Measurements from ENCODE around the gene SERINC4. TPM values are rescaled to one million over a fixed set of nuclear protein-coding genes. Genes with fewer than 3 reads are reported as not detected.

The SERINC4 gene
- total and polyA plus RNA-seq, 9 of the 15 experiments (the other 6 are each of a cell fraction or from before 2014, with no cell fraction given) = 0.14 to 0.86 (median 0.18) TPM; not detected in 2

DNA sequence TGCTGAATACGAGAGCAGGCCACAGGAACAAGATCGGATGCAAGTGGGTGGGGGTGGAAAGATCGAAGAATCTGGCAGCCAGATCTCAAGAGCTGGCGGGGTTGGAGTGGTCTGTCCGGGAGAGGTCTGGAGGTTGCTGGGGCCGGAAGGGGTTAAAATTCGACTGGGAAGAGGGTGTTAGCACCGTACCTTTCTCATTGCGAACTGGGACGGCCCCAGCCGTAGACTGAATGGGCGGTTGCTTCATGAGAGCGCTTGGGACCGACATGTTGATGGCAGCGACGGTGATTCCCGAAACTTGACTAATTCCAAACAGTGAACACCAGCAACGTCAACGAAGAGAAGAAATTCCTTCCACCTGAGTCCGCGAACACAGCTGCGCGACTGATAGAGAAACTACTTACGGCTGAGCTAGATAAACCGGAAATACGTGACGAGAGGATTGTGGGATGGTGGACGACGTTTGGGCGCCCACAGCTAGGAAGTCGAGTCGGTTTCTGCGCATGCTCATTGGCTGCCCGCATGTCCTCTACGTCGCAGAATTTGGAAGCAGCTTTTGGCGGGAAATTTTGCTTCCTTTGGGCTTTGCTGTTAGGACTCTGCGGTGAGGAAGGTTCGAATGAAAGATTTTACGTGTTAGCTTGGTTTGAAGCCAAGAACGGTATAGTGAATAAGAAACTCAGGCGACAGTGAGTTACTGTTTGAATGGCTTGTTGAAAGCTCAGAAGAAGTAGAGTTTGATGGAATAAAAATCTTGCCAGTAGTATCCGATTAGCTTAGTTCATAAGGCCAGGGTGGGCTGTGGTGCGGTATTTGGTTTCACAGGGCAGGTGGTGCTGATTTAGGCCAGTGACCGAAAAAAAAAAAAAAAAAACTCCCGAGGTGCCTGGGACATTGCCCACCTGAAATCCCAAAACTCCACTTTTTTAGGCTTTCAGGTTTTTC is 24.6 kb upstream of the SERINC4 start, which contains the start of gene MFAP1 (continued):
- TF ChIP-seq, protein P1, sequence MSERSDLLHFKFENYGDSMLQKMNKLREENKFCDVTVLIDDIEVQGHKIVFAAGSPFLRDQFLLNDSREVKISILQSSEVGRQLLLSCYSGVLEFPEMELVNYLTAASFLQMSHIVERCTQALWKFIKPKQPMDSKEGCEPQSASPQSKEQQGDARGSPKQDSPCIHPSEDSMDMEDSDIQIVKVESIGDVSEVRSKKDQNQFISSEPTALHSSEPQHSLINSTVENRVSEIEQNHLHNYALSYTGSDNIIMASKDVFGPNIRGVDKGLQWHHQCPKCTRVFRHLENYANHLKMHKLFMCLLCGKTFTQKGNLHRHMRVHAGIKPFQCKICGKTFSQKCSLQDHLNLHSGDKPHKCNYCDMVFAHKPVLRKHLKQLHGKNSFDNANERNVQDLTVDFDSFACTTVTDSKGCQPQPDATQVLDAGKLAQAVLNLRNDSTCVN (CRISPR knock-in tag; IDR thresholded peaks at IDR 0.05) = no peak
- TF ChIP-seq, protein P2, sequence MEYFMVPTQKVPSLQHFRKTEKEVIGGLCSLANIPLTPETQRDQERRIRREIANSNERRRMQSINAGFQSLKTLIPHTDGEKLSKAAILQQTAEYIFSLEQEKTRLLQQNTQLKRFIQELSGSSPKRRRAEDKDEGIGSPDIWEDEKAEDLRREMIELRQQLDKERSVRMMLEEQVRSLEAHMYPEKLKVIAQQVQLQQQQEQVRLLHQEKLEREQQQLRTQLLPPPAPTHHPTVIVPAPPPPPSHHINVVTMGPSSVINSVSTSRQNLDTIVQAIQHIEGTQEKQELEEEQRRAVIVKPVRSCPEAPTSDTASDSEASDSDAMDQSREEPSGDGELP (CRISPR knock-in tag; IDR thresholded peaks at IDR 0.05; ENCODE audit: borderline replicate concordance) = peak; percentile 97
- TF ChIP-seq MTA1 (IDR thresholded peaks at IDR 0.05; ENCODE audit: borderline replicate concordance) (peak; percentile 84; the same call in 1 of the 2 replicates), DPF2 (IDR thresholded peaks at IDR 0.05) (peak; percentile 67), CBX5 (IDR thresholded peaks at IDR 0.05; ENCODE audit: borderline replicate concordance, low read depth) (no peak), KLF13 (tag; IDR thresholded peaks at IDR 0.05; ENCODE audit: borderline replicate concordance, low read depth) (0 out of 2 replicates have a peak, but pooled peaks have one; percentile 40), SRSF3 (IDR thresholded peaks at IDR 0.05; ENCODE audit: insufficient read depth, low read length) (no peak), ESRRB (CRISPR knock-in tag; IDR thresholded peaks at IDR 0.05; ENCODE audit: borderline replicate concordance) (no peak), RBM17 (IDR thresholded peaks at IDR 0.05; ENCODE audit: borderline replicate concordance, low read depth, low read length) (no peak), JUN (IDR thresholded peaks at IDR 0.05; ENCODE audit: borderline replicate concordance, low read depth, low read length) (no peak), JUN (CRISPR knock-in tag; IDR thresholded peaks at IDR 0.05; ENCODE audit: borderline replicate concordance) (no peak), PTTG1 (tag; IDR thresholded peaks at IDR 0.05; ENCODE audit: low read depth) (no peak; the same call in 1 of the 2 replicates), TEAD4 (IDR thresholded peaks at IDR 0.05; ENCODE audit: low read length) (peak; percentile 77), TEAD4 (CRISPR knock-in tag; IDR thresholded peaks at IDR 0.05; ENCODE audit: borderline replicate concordance) (no peak), LEF1 (IDR thresholded peaks at IDR 0.05) (0 out of 2 replicates have a peak, but pooled peaks have one; percentile 48), NONO (IDR thresholded peaks at IDR 0.05; ENCODE audit: low read depth in 2 of 2, low read length in 1 of 2) (0 out of 4 replicates have a peak, but pooled peaks of 1 of the 2 experiments have one; percentile 40), ZFP1 (CRISPR knock-in tag; IDR thresholded peaks at IDR 0.05) (no peak), POLR2H (tag; IDR thresholded peaks at IDR 0.05; ENCODE audit: low read depth) (peak; percentile 94), ZNF507 (tag; conservative IDR thresholded peaks at IDR 0.05) (no peak), MAZ (CRISPR knock-in tag; conservative IDR thresholded peaks at IDR 0.05 in 1 of 2, IDR thresholded peaks at IDR 0.05 in 1 of 2) (peak in 1 of 2 experiments; percentile 45; a peak in 1 of 4 replicates), CBX2 (IDR thresholded peaks at IDR 0.05; ENCODE audit: insufficient read depth, low read length, poor library complexity, severe bottlenecking) (no peak), CCNT2 (IDR thresholded peaks at IDR 0.05; ENCODE audit: borderline replicate concordance, extremely low read depth, insufficient read length, low read depth, low read length) (no peak)
- TF ChIP-seq, protein P3, sequence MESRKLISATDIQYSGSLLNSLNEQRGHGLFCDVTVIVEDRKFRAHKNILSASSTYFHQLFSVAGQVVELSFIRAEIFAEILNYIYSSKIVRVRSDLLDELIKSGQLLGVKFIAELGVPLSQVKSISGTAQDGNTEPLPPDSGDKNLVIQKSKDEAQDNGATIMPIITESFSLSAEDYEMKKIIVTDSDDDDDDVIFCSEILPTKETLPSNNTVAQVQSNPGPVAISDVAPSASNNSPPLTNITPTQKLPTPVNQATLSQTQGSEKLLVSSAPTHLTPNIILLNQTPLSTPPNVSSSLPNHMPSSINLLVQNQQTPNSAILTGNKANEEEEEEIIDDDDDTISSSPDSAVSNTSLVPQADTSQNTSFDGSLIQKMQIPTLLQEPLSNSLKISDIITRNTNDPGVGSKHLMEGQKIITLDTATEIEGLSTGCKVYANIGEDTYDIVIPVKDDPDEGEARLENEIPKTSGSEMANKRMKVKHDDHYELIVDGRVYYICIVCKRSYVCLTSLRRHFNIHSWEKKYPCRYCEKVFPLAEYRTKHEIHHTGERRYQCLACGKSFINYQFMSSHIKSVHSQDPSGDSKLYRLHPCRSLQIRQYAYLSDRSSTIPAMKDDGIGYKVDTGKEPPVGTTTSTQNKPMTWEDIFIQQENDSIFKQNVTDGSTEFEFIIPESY (CRISPR knock-in tag; IDR thresholded peaks at IDR 0.05) = peak; percentile 51; the same call in 1 of the 2 replicates
